B cell (primary cell): ENCODE measurements around the gene STAG1. TPM values are rescaled to one million over a fixed set of nuclear protein-coding genes. Genes with fewer than 3 reads are reported as not detected.

Source experiments
- ATAC-seq: fragments of 200-7000 bp; cut with Tn5 transposase; one replicate; pipeline ENCODE4 v1.10.0; 2021; ENCODE audit warnings: low read depth, mild to moderate bottlenecking, moderate number of reproducible peaks, moderate library complexity
- CTCF ChIA-PET: fragments of 350-600 bp; sonication (Branson Sonifier 250); formaldehyde crosslinking; loops from one replicate; lab custom pipeline; 2021; ENCODE audit warnings: antibody characterized with exemption, inconsistent platforms; lab: Charles Lee
- POLR2A ChIA-PET: fragments of 350-600 bp; sonication (Branson Sonifier 250); formaldehyde crosslinking; loops from one replicate; lab custom pipeline; 2021; ENCODE audit warnings: antibody characterized with exemption; lab: Charles Lee
- DNase-seq: peaks from one replicate; pipeline ENCODE4 v3.0.0; 2013
- H2AFZ ChIP-seq: 2 replicates; pipeline ENCODE4 v1.6.1; 2012; ENCODE audit warnings: mild to moderate bottlenecking, low read depth, low read length; ENCODE audit not compliant: insufficient read depth, poor library complexity, severe bottlenecking
- H3K27ac ChIP-seq, 2 donors: 1 replicate in 1 of 2; 2 replicates in 1 of 2; pipeline ENCODE4 v1.5.1; 2012 to 2013; ENCODE audit warnings: low read length in 2 of 2, mild to moderate bottlenecking in 2 of 2, moderate library complexity in 1 of 2
- H3K27me3 ChIP-seq, 4 experiments: fragments of 200-600 bp in 1 of 4; sonication (generic) in 1 of 4; replicated peaks in 1 of 4; 1 replicate in 2 of 4; 2 replicates in 2 of 4; pipeline versions ENCODE4 v1.6.1 to v1.7.0; 2013 to 2016; ENCODE audit warnings: low read length in 3 of 4, mild to moderate bottlenecking in 2 of 4, mixed read lengths in 1 of 4, moderate library complexity in 1 of 4; ENCODE audit not compliant: insufficient read depth in 4 of 4, control insufficient read depth in 3 of 4; ENCODE audit errors: control extremely low read depth in 1 of 4
- H3K36me3 ChIP-seq, 2 experiments: replicated peaks in 1 of 2; 1 replicate in 1 of 2; 2 replicates in 1 of 2; pipeline versions ENCODE4 v1.6.1 to v1.7.1; 2013; ENCODE audit warnings: low read length in 1 of 2; ENCODE audit not compliant: insufficient read depth in 2 of 2, control insufficient read depth in 1 of 2; ENCODE audit errors: control extremely low read depth in 1 of 2, extremely low read depth in 1 of 2
- H3K4me1 ChIP-seq, 2 donors: fragments of 200-600 bp in 1 of 2; sonication (generic) in 1 of 2; 1 replicate in 1 of 2; 2 replicates in 1 of 2; pipeline versions ENCODE4 v1.5.1 to v1.6.1; 2013 to 2017; ENCODE audit warnings: low read length in 2 of 2; ENCODE audit not compliant: control insufficient read depth in 2 of 2, insufficient read depth in 2 of 2
- H3K4me2 ChIP-seq: replicated peaks from 2 replicates; pipeline ENCODE3; 2012; ENCODE audit warnings: mild to moderate bottlenecking, low read depth, low read length; ENCODE audit not compliant: poor library complexity, severe bottlenecking
- H3K4me3 ChIP-seq, 5 experiments: fragments of 200-600 bp in 1 of 5; sonication (generic) in 1 of 5; 1 replicate in 3 of 5; 2 replicates in 2 of 5; pipeline versions ENCODE4 v1.5.1 to v1.7.0; 2011 to 2016; ENCODE audit warnings: low read length in 4 of 5, mild to moderate bottlenecking in 4 of 5, low read depth in 2 of 5, control low read depth in 1 of 5, moderate library complexity in 1 of 5; ENCODE audit not compliant: insufficient read depth in 1 of 5; ENCODE audit errors: control extremely low read depth in 1 of 5, extremely low read depth in 1 of 5
- H3K79me2 ChIP-seq: fragments of 200-600 bp; sonication (generic); one replicate; pipeline ENCODE4 v1.6.0; 2016; ENCODE audit warnings: low read length; ENCODE audit not compliant: control insufficient read depth, insufficient read depth
- H3K9ac ChIP-seq: fragments of 200-600 bp; sonication (generic); 2 replicates; pipeline ENCODE4 v1.6.1; 2017; ENCODE audit warnings: mild to moderate bottlenecking, low read length, moderate library complexity
- H3K9me3 ChIP-seq, 3 donors: one replicate each; pipeline versions ENCODE4 v1.6.1 to v1.7.1; 2013; ENCODE audit warnings: low read length in 2 of 3; ENCODE audit not compliant: control insufficient read depth in 2 of 3, insufficient read depth in 1 of 3; ENCODE audit errors: control extremely low read depth in 1 of 3
- H4K20me1 ChIP-seq: 2 replicates; pipeline ENCODE4 v1.6.0; 2012; ENCODE audit warnings: mild to moderate bottlenecking, low read length; ENCODE audit not compliant: insufficient read depth, control insufficient read depth, poor library complexity, severe bottlenecking
- H3K27ac Mint-ChIP-seq: one replicate; pipeline ENCODE4 v1.8.0; 2021; ENCODE audit warnings: mixed read lengths
- H3K27me3 Mint-ChIP-seq: one replicate; pipeline ENCODE4 v1.8.0; 2021; ENCODE audit warnings: mixed read lengths
- H3K4me1 Mint-ChIP-seq: one replicate; pipeline ENCODE4 v1.8.0; 2021; ENCODE audit warnings: mixed read lengths
- H3K4me3 Mint-ChIP-seq: one replicate; pipeline ENCODE4 v1.8.0; 2021; ENCODE audit warnings: mixed read lengths
- H3K9me3 Mint-ChIP-seq: one replicate; pipeline ENCODE4 v1.8.0; 2022; ENCODE audit warnings: mixed read lengths; ENCODE audit not compliant: insufficient read depth
- EZH2 ChIP-seq: IDR thresholded peaks from 2 replicates; pipeline ENCODE4 v1.6.1; 2012; ENCODE audit warnings: borderline replicate concordance, low read depth, mild to moderate bottlenecking, moderate library complexity, low read length; ENCODE audit not compliant: insufficient read depth, poor library complexity, severe bottlenecking
- WGBS: methylation state at CpG from one replicate; pipeline ENCODE4 v1.1.5; 2013; ENCODE audit warnings: missing lambda C conversion rate; ENCODE audit not compliant: insufficient coverage; 5-methylcytosine and 5-hydroxymethylcytosine counted together
- intact Hi-C: fragments of 100-400 bp; cut with micrococcal nuclease; formaldehyde crosslinking; loops from one replicate; pipeline ENCODE4 v1.10.0; 2022
- polyA plus RNA-seq: library from polyadenylated mRNA; depleted of rRNA; stranded (reverse); fragments of >200 nt; gene quantifications from 2 replicates; pipeline ENCODE4 v1.2.3, GENCODE V29; 2012
- small RNA-seq: library from RNA; depleted of rRNA; stranded (forward); fragments of <200 nt; gene quantifications from one replicate; pipeline ENCODE3, GENCODE V24; 2012; ENCODE audit warnings: low replicate concordance, low read depth; ENCODE audit not compliant: insufficient read length
- total RNA-seq, 2 donors: library from RNA; stranded (reverse); fragments of 120-200 nt in 1 of 2; gene quantifications; 1 replicate in 1 of 2; 2 replicates in 1 of 2; pipeline versions ENCODE4 v1.2.3 to v1.2.4, GENCODE V29; 2013 to 2022
- TF ChIP-seq, protein P1 (sequence below): fragments of 200-600 bp; IDR thresholded peaks from one replicate; pipeline ENCODE4 v1.8.0; 2022; ENCODE audit warnings: antibody characterized with exemption, mild to moderate bottlenecking

STAG1 gene
- total and polyA plus RNA-seq, 2 donors (not counting 1 experiment from before 2014, with no cell fraction given) = 9.2 to 77.0 TPM

- no peak overlapping the region for H3K27ac ChIP-seq
- CTCF ChIA-PET = no interaction called here
- Mint-ChIP-seq H3K4me3 (no peak overlapping the region), H3K9me3 (no peaks in the 10 kb centered on the region), H3K27me3 (no peaks in the 10 kb centered on the region), H3K4me1 (peaks cover 3% of the 10 kb centered on the region), H3K27ac (no peak overlapping the region)
- H3K4me1 ChIP-seq = no peaks in the 10 kb centered on the region
- WGBS = 91% methylated on average over 4 of the region's 5 CpGs
- no peak overlapping the region for H2AFZ ChIP-seq
- no peak overlapping the region for H3K4me3 ChIP-seq
- intact Hi-C loops = no loop called here
- no peaks in the 10 kb centered on the region for H3K27me3 ChIP-seq
- POLR2A ChIA-PET = no interaction called here
- H3K9me3 ChIP-seq = no peaks in the 10 kb centered on the region
- TF ChIP-seq EZH2 = no peak
- TF ChIP-seq, protein P1, sequence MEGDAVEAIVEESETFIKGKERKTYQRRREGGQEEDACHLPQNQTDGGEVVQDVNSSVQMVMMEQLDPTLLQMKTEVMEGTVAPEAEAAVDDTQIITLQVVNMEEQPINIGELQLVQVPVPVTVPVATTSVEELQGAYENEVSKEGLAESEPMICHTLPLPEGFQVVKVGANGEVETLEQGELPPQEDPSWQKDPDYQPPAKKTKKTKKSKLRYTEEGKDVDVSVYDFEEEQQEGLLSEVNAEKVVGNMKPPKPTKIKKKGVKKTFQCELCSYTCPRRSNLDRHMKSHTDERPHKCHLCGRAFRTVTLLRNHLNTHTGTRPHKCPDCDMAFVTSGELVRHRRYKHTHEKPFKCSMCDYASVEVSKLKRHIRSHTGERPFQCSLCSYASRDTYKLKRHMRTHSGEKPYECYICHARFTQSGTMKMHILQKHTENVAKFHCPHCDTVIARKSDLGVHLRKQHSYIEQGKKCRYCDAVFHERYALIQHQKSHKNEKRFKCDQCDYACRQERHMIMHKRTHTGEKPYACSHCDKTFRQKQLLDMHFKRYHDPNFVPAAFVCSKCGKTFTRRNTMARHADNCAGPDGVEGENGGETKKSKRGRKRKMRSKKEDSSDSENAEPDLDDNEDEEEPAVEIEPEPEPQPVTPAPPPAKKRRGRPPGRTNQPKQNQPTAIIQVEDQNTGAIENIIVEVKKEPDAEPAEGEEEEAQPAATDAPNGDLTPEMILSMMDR = no peak
- H3K9ac ChIP-seq = no peak overlapping the region
- DNase-seq (no peak), ATAC-seq (no peak)
- peaks cover 3 to 24% of the 10 kb centered on the region in 2 experiments for H3K36me3 ChIP-seq
- H4K20me1 ChIP-seq = no peaks in the 10 kb centered on the region
- H3K4me2 ChIP-seq = no peak overlapping the region
- H3K79me2 ChIP-seq = peaks cover 4% of the 10 kb centered on the region
Observed at GRCh38 chr3:136291302-136291701, 460.9 kb downstream of the STAG1 start.

Small RNAs within 50 kb of the gene (small RNA-seq; reads per million reads assigned to genes)
- gene RNU6-1284P (not detected), gene RNU6-789P (not detected)

Other genes starting within 250 kb of the STAG1 start
- gene SLC35G2, start 66.7 kb upstream of the STAG1 start, total RNA-seq = 6.3 and 9.4 TPM in 2 replicates
- 0.07 TPM in 1 of 2 replicates, not detected in the other for gene SLC35G2, start 66.7 kb upstream of the STAG1 start, polyA plus RNA-seq
- 32.4 and 39.2 TPM in 2 replicates for gene NCK1, start 109.8 kb upstream of the STAG1 start, total RNA-seq
- gene NCK1, start 109.8 kb upstream of the STAG1 start, polyA plus RNA-seq = 12.6 and 21.9 TPM in 2 replicates
- gene IL20RB, start 205.6 kb upstream of the STAG1 start, total RNA-seq = 0.84 and 1.5 TPM in 2 replicates
- gene IL20RB, start 205.6 kb upstream of the STAG1 start, polyA plus RNA-seq = 0.22 and 0.58 TPM in 2 replicates